Measurements from ENCODE around the gene GSTO2. TPM values are rescaled to one million over a fixed set of nuclear protein-coding genes. Genes with fewer than 3 reads are reported as not detected.

GSTO2 gene
- total RNA-seq, 2 experiments from 2014 or later, result 1.8 to 2.7 TPM

DNA sequence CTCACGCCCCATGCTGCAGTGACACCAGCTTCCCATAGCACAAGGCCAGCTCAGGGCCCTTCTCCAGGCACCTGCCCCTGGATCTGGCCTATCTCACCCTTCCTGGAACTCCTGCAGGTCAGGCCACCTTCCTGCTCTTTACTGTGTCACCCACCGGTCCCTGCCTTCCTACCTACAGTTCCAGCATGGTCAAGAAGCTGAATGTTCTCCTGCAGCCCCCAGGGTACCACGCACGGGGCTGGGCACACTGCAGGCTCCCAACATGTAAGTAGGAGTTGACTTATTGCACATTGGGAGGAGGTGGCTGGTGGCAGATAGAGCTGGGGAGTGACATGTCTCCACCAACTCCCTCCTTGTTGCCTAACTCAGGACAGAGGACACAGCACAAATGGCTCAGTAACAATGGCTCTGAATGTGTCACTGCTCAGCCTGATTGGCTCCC lies 54.8 kb downstream of the GSTO2 start:
- no peak for DNase-seq
- H3K4me3 Mint-ChIP-seq, result peak overlapping the region; percentile 54
- ChIA-PET CTCF (interaction anchor here (0.7 to 2.2 kb wide), 5 partner anchors 18 to 32 kb away, joined by 3 to 11 read pairs (median 5); no protein-coding TSS in a partner anchor), POLR2A (interaction anchor here (3.9 to 5.1 kb wide), 2 partner anchors 11 to 13 kb away, joined by 21 to 30 read pairs; partner anchors contain the start of gene ITPRIP)
- no peak for ATAC-seq
- TF ChIP-seq, protein P1, sequence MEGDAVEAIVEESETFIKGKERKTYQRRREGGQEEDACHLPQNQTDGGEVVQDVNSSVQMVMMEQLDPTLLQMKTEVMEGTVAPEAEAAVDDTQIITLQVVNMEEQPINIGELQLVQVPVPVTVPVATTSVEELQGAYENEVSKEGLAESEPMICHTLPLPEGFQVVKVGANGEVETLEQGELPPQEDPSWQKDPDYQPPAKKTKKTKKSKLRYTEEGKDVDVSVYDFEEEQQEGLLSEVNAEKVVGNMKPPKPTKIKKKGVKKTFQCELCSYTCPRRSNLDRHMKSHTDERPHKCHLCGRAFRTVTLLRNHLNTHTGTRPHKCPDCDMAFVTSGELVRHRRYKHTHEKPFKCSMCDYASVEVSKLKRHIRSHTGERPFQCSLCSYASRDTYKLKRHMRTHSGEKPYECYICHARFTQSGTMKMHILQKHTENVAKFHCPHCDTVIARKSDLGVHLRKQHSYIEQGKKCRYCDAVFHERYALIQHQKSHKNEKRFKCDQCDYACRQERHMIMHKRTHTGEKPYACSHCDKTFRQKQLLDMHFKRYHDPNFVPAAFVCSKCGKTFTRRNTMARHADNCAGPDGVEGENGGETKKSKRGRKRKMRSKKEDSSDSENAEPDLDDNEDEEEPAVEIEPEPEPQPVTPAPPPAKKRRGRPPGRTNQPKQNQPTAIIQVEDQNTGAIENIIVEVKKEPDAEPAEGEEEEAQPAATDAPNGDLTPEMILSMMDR (IDR thresholded peaks at IDR 0.05), result no peak
- no peaks in the 10 kb centered on the region for H3K27me3 Mint-ChIP-seq
- H3K27ac Mint-ChIP-seq, result peak overlapping the region; percentile 82
- no peaks in the 10 kb centered on the region for H3K9me3 Mint-ChIP-seq
- intact Hi-C loops (cut with micrococcal nuclease), result no loop called here
- peaks cover 92% of the 10 kb centered on the region for H3K4me1 Mint-ChIP-seq (ENCODE audit: low read depth)
- peaks cover 31% of the 10 kb centered on the region for H3K36me3 Mint-ChIP-seq (ENCODE audit: low read depth)

- intact Hi-C loops (cut with micrococcal nuclease), result no loop called here
- Mint-ChIP-seq H3K9me3 (no peaks in the 10 kb centered on the region), H3K4me3 (peak overlapping the region; percentile 54), H3K27me3 (no peaks in the 10 kb centered on the region), H3K36me3 (ENCODE audit: low read depth) (peaks cover 31% of the 10 kb centered on the region), H3K27ac (peak overlapping the region; percentile 82), H3K4me1 (ENCODE audit: low read depth) (peaks cover 91% of the 10 kb centered on the region)
- DNase-seq (no peak), ATAC-seq (no peak)
- CTCF ChIA-PET, result interaction anchor here (0.7 to 2.2 kb wide), 6 partner anchors 8 to 32 kb away, joined by 3 to 11 read pairs (median 4); no protein-coding TSS in a partner anchor
- TF ChIP-seq, protein P1 (IDR thresholded peaks at IDR 0.05), result no peak
- POLR2A ChIA-PET, result interaction anchor here (0.8 to 5.1 kb wide), 2 partner anchors 13 to 18 kb away, joined by 3 to 30 read pairs; partner anchors contain the start of gene ITPRIP
Measured at GRCh38 chr10:104324221-104324686, 55.3 kb downstream of the GSTO2 start.

DNA sequence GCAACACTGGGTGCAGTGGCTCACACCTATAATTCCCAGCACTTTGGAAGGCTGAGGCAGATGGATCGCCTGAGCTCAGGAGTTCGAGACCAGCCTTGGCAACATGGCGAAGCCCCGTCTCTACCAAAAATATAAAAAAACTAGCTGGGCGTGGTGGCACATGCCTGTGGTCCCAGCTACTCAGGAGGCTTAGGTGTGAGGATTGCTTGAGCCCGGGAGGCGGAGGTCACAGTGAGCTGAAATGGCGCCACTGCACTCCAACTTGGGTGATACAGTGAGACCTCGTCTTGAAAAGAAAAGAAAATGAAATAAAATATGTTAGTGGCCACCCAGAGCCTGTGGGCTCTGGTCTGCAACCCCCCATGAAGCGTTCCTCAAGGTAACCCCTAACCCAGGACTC lies 55.9 kb downstream of the GSTO2 start:
- Mint-ChIP-seq H3K4me3 (no peak overlapping the region), H3K27me3 (no peaks in the 10 kb centered on the region), H3K9me3 (no peaks in the 10 kb centered on the region), H3K27ac (peak overlapping the region; percentile 82), H3K36me3 (ENCODE audit: low read depth) (peaks cover 31% of the 10 kb centered on the region), H3K4me1 (ENCODE audit: low read depth) (peaks cover 91% of the 10 kb centered on the region)
- CTCF ChIA-PET, result interaction anchor here (1.1 to 2.2 kb wide), 5 partner anchors 9 to 50 kb away, joined by 3 to 11 read pairs (median 5); no protein-coding TSS in a partner anchor
- DNase-seq (no peak), ATAC-seq (no peak)
- intact Hi-C loops (cut with micrococcal nuclease), result no loop called here
- POLR2A ChIA-PET, result interaction anchor here (0.8 to 5.1 kb wide), 2 partner anchors 12 to 19 kb away, joined by 3 to 30 read pairs; partner anchors contain the start of gene ITPRIP
- TF ChIP-seq, protein P1 (IDR thresholded peaks at IDR 0.05), result no peak

- Mint-ChIP-seq H3K4me1 (ENCODE audit: low read depth) (peaks cover 93% of the 10 kb centered on the region), H3K36me3 (ENCODE audit: low read depth) (peaks cover 31% of the 10 kb centered on the region), H3K4me3 (peak overlapping the region; percentile 45), H3K9me3 (no peaks in the 10 kb centered on the region), H3K27ac (peak overlapping the region; percentile 82), H3K27me3 (no peaks in the 10 kb centered on the region)
- TF ChIP-seq, protein P1 (IDR thresholded peaks at IDR 0.05), result no peak
- intact Hi-C loops (cut with micrococcal nuclease), result no loop called here
- ChIA-PET POLR2A (interaction anchor here (1.4 to 5.1 kb wide), 2 partner anchors 11 to 21 kb away, joined by 3 to 30 read pairs; partner anchors contain the start of gene ITPRIP), CTCF (interaction anchor here (1.1 to 2.2 kb wide), 6 partner anchors 9 to 51 kb away, joined by 3 to 11 read pairs (median 4); partner anchors contain the start of gene CFAP58)
- ATAC-seq (no peak), DNase-seq (no peak)
Measured at GRCh38 chr10:104325436-104326435, 56.8 kb downstream of the GSTO2 start.

All from activated CD8-positive, alpha-beta T cell treated with anti-CD3 and anti-CD28 coated beads for 36 hours (primary cell).